Osteoblast (primary cell): ENCODE results near the gene CPLANE1. TPM values are rescaled to one million over a fixed set of nuclear protein-coding genes. Genes with fewer than 3 reads are reported as not detected.

Experiments
- DNase-seq: peaks from one replicate; pipeline ENCODE4 v3.0.0; 2011; ENCODE audit warnings: low spot score, mixed read lengths; ENCODE audit not compliant: insufficient read length; ENCODE audit errors: missing footprints
- H2AFZ ChIP-seq: 2 replicates; pipeline ENCODE4 v1.6.0; 2011; ENCODE audit warnings: mild to moderate bottlenecking, low read length
- H3K27ac ChIP-seq: 2 replicates; pipeline ENCODE4 v1.5.1; 2011; ENCODE audit warnings: mild to moderate bottlenecking, low read depth, low read length, moderate library complexity
- H3K27me3 ChIP-seq: 2 replicates; pipeline ENCODE4 v1.6.0; 2012; ENCODE audit warnings: mild to moderate bottlenecking, control low read depth, inconsistent platforms, low read length, moderate library complexity; ENCODE audit not compliant: insufficient read depth
- H3K36me3 ChIP-seq: 2 replicates; pipeline ENCODE4 v1.5.1; 2011; ENCODE audit warnings: mild to moderate bottlenecking, low read length, control low read depth, moderate library complexity; ENCODE audit not compliant: insufficient read depth
- H3K4me1 ChIP-seq: 2 replicates; pipeline ENCODE4 v1.5.1; 2011; ENCODE audit warnings: mild to moderate bottlenecking, low read length, control low read depth, moderate library complexity; ENCODE audit not compliant: insufficient read depth
- H3K4me2 ChIP-seq: 2 replicates; pipeline ENCODE4 v1.6.0; 2011; ENCODE audit warnings: mild to moderate bottlenecking, low read length; ENCODE audit not compliant: insufficient read depth
- H3K4me3 ChIP-seq: fragments of 200-600 bp; sonication (generic); 3 replicates; pipeline ENCODE4 v1.5.1; 2012; ENCODE audit warnings: mild to moderate bottlenecking, low read length, inconsistent platforms; ENCODE audit not compliant: insufficient read depth
- H3K79me2 ChIP-seq: 2 replicates; pipeline ENCODE4 v1.6.0; 2012; ENCODE audit warnings: mild to moderate bottlenecking, low read length, control low read depth, inconsistent platforms; ENCODE audit not compliant: insufficient read depth
- H3K9me3 ChIP-seq: 2 replicates; pipeline ENCODE4 v1.5.1; 2011; ENCODE audit warnings: low read depth, low read length, control low read depth
- H4K20me1 ChIP-seq: 2 replicates; pipeline ENCODE4 v1.6.0; 2012; ENCODE audit warnings: mild to moderate bottlenecking, low read length, control low read depth; ENCODE audit not compliant: insufficient read depth
- total RNA-seq: library from RNA; depleted of rRNA; stranded (reverse); fragments of >200 nt; gene quantifications from 2 replicates; pipeline ENCODE4 v1.2.3, GENCODE V29; 2012
- TF ChIP-seq, protein P1 (sequence below): IDR thresholded peaks from 2 replicates; pipeline ENCODE4 v1.5.1; 2011; ENCODE audit warnings: mild to moderate bottlenecking, low read depth, low read length, moderate library complexity; ENCODE audit errors: extremely low read depth

The CPLANE1 gene
- total RNA-seq, 1 donor, result 52.1 TPM

GRCh38 chr5:37172957-37173356 is 76.2 kb downstream of the CPLANE1 start:
- Histone ChIP-seq H3K27me3 (no peaks in the 10 kb centered on the region), H2AFZ (no peak overlapping the region), H3K36me3 (peaks cover 70% of the 10 kb centered on the region), H3K9me3 (no peaks in the 10 kb centered on the region), H4K20me1 (no peaks in the 10 kb centered on the region), H3K4me1 (no peaks in the 10 kb centered on the region), H3K79me2 (no peaks in the 10 kb centered on the region), H3K27ac (no peak overlapping the region), H3K4me3 (no peak overlapping the region), H3K4me2 (no peak overlapping the region)
- TF ChIP-seq, protein P1, sequence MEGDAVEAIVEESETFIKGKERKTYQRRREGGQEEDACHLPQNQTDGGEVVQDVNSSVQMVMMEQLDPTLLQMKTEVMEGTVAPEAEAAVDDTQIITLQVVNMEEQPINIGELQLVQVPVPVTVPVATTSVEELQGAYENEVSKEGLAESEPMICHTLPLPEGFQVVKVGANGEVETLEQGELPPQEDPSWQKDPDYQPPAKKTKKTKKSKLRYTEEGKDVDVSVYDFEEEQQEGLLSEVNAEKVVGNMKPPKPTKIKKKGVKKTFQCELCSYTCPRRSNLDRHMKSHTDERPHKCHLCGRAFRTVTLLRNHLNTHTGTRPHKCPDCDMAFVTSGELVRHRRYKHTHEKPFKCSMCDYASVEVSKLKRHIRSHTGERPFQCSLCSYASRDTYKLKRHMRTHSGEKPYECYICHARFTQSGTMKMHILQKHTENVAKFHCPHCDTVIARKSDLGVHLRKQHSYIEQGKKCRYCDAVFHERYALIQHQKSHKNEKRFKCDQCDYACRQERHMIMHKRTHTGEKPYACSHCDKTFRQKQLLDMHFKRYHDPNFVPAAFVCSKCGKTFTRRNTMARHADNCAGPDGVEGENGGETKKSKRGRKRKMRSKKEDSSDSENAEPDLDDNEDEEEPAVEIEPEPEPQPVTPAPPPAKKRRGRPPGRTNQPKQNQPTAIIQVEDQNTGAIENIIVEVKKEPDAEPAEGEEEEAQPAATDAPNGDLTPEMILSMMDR, result no peak
- no peak for DNase-seq

- peaks cover 56% of the 10 kb centered on the region for H3K36me3 ChIP-seq
- no peak for DNase-seq
These were observed 78.3 kb downstream of the CPLANE1 start for GRCh38 chr5:37170856-37171255.

DNA sequence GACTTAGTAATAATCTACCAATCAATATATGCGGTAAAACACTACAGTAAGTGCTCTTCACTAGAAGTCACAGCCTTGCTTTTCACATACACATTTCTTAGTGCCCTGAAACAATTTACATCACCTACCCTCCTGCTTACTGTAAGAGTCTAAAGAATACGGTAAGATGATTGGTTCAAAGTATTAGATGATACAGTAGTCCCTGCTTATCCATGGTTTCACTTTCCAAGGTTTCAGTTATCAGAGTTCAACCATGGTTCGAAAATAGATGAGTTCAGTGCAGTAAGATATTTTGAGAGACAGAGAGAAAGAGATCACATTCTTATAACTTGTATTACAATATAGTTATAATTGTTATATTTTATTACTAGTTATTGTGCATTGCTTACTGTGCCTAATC is 83.0 kb downstream of the CPLANE1 start:
- no peaks in the 10 kb centered on the region for H3K4me1 ChIP-seq
- DNase-seq, result no peak
- H3K27me3 ChIP-seq, result no peaks in the 10 kb centered on the region
- H2AFZ ChIP-seq, result no peak overlapping the region
- H3K9me3 ChIP-seq, result no peaks in the 10 kb centered on the region
- no peaks in the 10 kb centered on the region for H3K79me2 ChIP-seq
- peaks cover 33% of the 10 kb centered on the region for H3K36me3 ChIP-seq
- no peak overlapping the region for H3K27ac ChIP-seq
- H4K20me1 ChIP-seq, result peaks cover 2% of the 10 kb centered on the region
- no peak overlapping the region for H3K4me3 ChIP-seq
- no peak overlapping the region for H3K4me2 ChIP-seq
- TF ChIP-seq, protein P1, result no peak

More at GRCh38 chr5:37170856-37171255, 78.3 kb downstream of the CPLANE1 start:
- no peaks in the 10 kb centered on the region for H3K79me2 ChIP-seq
- no peak overlapping the region for H2AFZ ChIP-seq
- H3K4me1 ChIP-seq, result no peaks in the 10 kb centered on the region
- no peaks in the 10 kb centered on the region for H3K27me3 ChIP-seq
- no peaks in the 10 kb centered on the region for H4K20me1 ChIP-seq
- H3K4me3 ChIP-seq, result no peak overlapping the region
- H3K9me3 ChIP-seq, result no peaks in the 10 kb centered on the region
- H3K27ac ChIP-seq, result no peak overlapping the region
- no peak overlapping the region for H3K4me2 ChIP-seq
- TF ChIP-seq, protein P1, result no peak

GRCh38 chr5:37165761-37166160 is 83.4 kb downstream of the CPLANE1 start:
- peaks cover 2% of the 10 kb centered on the region for H4K20me1 ChIP-seq
- no peak overlapping the region for H3K27ac ChIP-seq
- no peaks in the 10 kb centered on the region for H3K27me3 ChIP-seq
- H3K4me1 ChIP-seq, result no peaks in the 10 kb centered on the region
- H3K4me3 ChIP-seq, result no peak overlapping the region
- H3K4me2 ChIP-seq, result no peak overlapping the region
- TF ChIP-seq, protein P1, result no peak
- H3K9me3 ChIP-seq, result no peaks in the 10 kb centered on the region
- H2AFZ ChIP-seq, result no peak overlapping the region
- H3K79me2 ChIP-seq, result no peaks in the 10 kb centered on the region
- no peak for DNase-seq
- H3K36me3 ChIP-seq, result peaks cover 33% of the 10 kb centered on the region
